Neural progenitor cell (in vitro differentiated cells): ENCODE measurements around the gene VPS8. TPM values are rescaled to one million over a fixed set of nuclear protein-coding genes. Genes with fewer than 3 reads are reported as not detected.

Experiments
- DNase-seq: peaks from one replicate; pipeline ENCODE4 v3.0.0-alpha.2; 2016; ENCODE audit warnings: low spot score
- H2AFZ ChIP-seq: fragments of 200-600 bp; sonication (generic); replicated peaks from 2 replicates; pipeline ENCODE4 v1.6.1; 2016; ENCODE audit warnings: antibody characterized with exemption
- H3F3A ChIP-seq: fragments of 200-600 bp; sonication (generic); 2 replicates; pipeline ENCODE4 v1.6.1; 2016; ENCODE audit warnings: antibody characterized with exemption, low read depth
- H3K27ac ChIP-seq: fragments of 200-600 bp; sonication (generic); 2 replicates; pipeline ENCODE4 v1.5.1; 2016; ENCODE audit warnings: mild to moderate bottlenecking
- H3K27me3 ChIP-seq: fragments of 200-600 bp; sonication (generic); 2 replicates; pipeline ENCODE4 v1.6.1; 2016; ENCODE audit warnings: mild to moderate bottlenecking, moderate library complexity
- H3K36me3 ChIP-seq: fragments of 200-600 bp; sonication (generic); 2 replicates; pipeline ENCODE4 v1.5.1; 2016
- H3K4me1 ChIP-seq: fragments of 200-600 bp; sonication (generic); 2 replicates; pipeline ENCODE4 v1.6.1; 2016; ENCODE audit warnings: mixed run types
- H3K4me2 ChIP-seq: fragments of 200-600 bp; sonication (generic); 2 replicates; pipeline ENCODE4 v1.6.1; 2016
- H3K4me3 ChIP-seq: fragments of 200-600 bp; sonication (generic); 2 replicates; pipeline ENCODE4 v1.5.1; 2016
- H3K79me2 ChIP-seq: fragments of 200-600 bp; sonication (generic); 2 replicates; pipeline ENCODE4 v1.6.1; 2016; ENCODE audit warnings: low read depth
- H3K9ac ChIP-seq: fragments of 200-600 bp; sonication (generic); 2 replicates; pipeline ENCODE4 v1.6.1; 2016
- H3K9me3 ChIP-seq: fragments of 200-600 bp; sonication (generic); 2 replicates; pipeline ENCODE4 v1.5.1; 2016; ENCODE audit warnings: low read depth
- H4K20me1 ChIP-seq: fragments of 200-600 bp; sonication (generic); 2 replicates; pipeline ENCODE4 v1.6.1; 2016; ENCODE audit warnings: low read depth
- H3K27ac Mint-ChIP-seq: 3 replicates; pipeline ENCODE4 v1.8.0; 2021; ENCODE audit warnings: mixed read lengths
- H3K27me3 Mint-ChIP-seq: 2 replicates; pipeline ENCODE4 v1.8.0; 2022; ENCODE audit warnings: low read depth, mild to moderate bottlenecking, inconsistent platforms, moderate library complexity, mixed read lengths; ENCODE audit not compliant: insufficient read depth
- H3K36me3 Mint-ChIP-seq: 3 replicates; pipeline ENCODE4 v1.8.0; 2021; ENCODE audit warnings: mixed read lengths
- H3K4me1 Mint-ChIP-seq: 3 replicates; pipeline ENCODE4 v1.8.0; 2021; ENCODE audit warnings: mixed read lengths
- H3K4me3 Mint-ChIP-seq: 3 replicates; pipeline ENCODE4 v1.8.0; 2021; ENCODE audit warnings: mild to moderate bottlenecking, moderate library complexity, mixed read lengths
- H3K9me3 Mint-ChIP-seq: 3 replicates; pipeline ENCODE4 v1.8.0; 2020; ENCODE audit warnings: mixed read lengths
- CTCF ChIP-seq: fragments of 200-600 bp; sonication (generic); IDR thresholded peaks from 2 replicates; pipeline ENCODE4 v1.5.1; 2017; ENCODE audit warnings: antibody characterized with exemption, mild to moderate bottlenecking
- EZH2 ChIP-seq: fragments of 200-600 bp; sonication (generic); IDR thresholded peaks from 2 replicates; pipeline ENCODE4 v1.6.1; 2017; ENCODE audit warnings: antibody characterized with exemption, mild to moderate bottlenecking, moderate library complexity
- EZH2phosphoT487 ChIP-seq: fragments of 200-600 bp; sonication (generic); IDR thresholded peaks from 2 replicates; pipeline ENCODE4 v1.6.1; 2017; ENCODE audit warnings: antibody characterized with exemption
- total RNA-seq: library from RNA; depleted of rRNA; stranded (reverse); fragments of >200 nt; gene quantifications from 2 replicates; pipeline ENCODE4 v1.2.3, GENCODE V29; 2015; ENCODE audit warnings: low replicate concordance

The VPS8 gene
- total RNA-seq, 1 donor from 2014 or later: 93.1 TPM

DNA sequence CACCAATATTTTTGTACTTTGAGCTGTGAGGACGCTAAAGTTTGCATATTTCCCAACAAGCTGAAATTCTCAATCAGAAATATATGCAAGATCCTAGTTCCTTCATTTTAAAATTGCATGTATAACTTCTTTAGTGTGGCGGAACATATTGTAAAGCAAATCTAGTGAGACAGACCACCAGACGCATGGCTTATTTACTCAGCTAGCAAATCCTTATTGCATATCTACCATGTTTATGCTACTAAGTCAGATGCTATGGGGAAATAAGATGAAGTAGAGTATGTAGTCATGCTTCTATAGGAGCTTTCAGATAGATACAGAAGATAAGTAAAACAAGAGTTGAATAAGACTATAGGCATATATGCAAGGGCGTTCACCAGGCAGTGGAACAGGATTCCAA, 278.8 kb downstream of the VPS8 start:
- no peak overlapping the region for H2AFZ ChIP-seq
- no peaks in the 10 kb centered on the region for H3K79me2 ChIP-seq
- no peaks in the 10 kb centered on the region for H3K9me3 Mint-ChIP-seq

DNA sequence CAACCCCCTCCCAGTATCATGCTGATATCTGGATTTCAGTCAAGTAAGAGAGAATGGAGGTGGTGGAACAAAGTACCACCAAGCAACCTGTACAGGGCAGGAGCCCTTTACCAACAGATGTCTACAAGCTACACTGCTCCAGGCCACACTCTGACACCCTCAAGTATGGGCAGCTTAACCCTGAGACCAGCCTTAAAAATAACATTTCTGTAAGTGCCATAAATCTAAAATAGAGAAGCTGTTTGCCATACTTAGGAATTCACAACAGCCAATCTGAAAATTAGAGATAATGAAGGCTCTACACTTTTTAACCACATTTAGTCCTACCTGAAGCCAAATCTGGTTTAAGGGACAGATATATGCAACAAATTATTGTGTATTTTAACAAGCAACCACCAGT, 281.1 kb downstream of the VPS8 start:
- H3K9ac ChIP-seq: no peak overlapping the region
- Mint-ChIP-seq H3K9me3 (no peaks in the 10 kb centered on the region), H3K36me3 (no peaks in the 10 kb centered on the region), H3K4me1 (peaks cover 10% of the 10 kb centered on the region), H3K27ac (no peak overlapping the region), H3K4me3 (no peak overlapping the region), H3K27me3 (no peaks in the 10 kb centered on the region)
- H3K36me3 ChIP-seq: no peaks in the 10 kb centered on the region
- H3F3A ChIP-seq: no peaks in the 10 kb centered on the region
- TF ChIP-seq CTCF (no peak), EZH2phosphoT487 (no peak), EZH2 (no peak)
- H3K4me1 ChIP-seq: no peaks in the 10 kb centered on the region
- H4K20me1 ChIP-seq: no peaks in the 10 kb centered on the region
- no peaks in the 10 kb centered on the region for H3K9me3 ChIP-seq
- no peak overlapping the region for H2AFZ ChIP-seq
- H3K27ac ChIP-seq: no peak overlapping the region
- H3K79me2 ChIP-seq: no peaks in the 10 kb centered on the region
- DNase-seq: no peak
- H3K27me3 ChIP-seq: no peaks in the 10 kb centered on the region
- no peak overlapping the region for H3K4me2 ChIP-seq
- H3K4me3 ChIP-seq: no peak overlapping the region

More for the DNA sequence above, 278.8 kb downstream of the VPS8 start:
- no peak for TF ChIP-seq EZH2
- no peak for TF ChIP-seq EZH2phosphoT487
- TF ChIP-seq CTCF: no peak
- Mint-ChIP-seq H3K27me3 (no peaks in the 10 kb centered on the region), H3K36me3 (no peaks in the 10 kb centered on the region), H3K4me1 (peaks cover 10% of the 10 kb centered on the region), H3K4me3 (no peak overlapping the region), H3K27ac (no peak overlapping the region)
- H3K4me1 ChIP-seq: no peaks in the 10 kb centered on the region
- no peak overlapping the region for H3K4me2 ChIP-seq
- no peaks in the 10 kb centered on the region for H3K27me3 ChIP-seq
- DNase-seq: no peak
- no peaks in the 10 kb centered on the region for H3K36me3 ChIP-seq
- H3K9ac ChIP-seq: no peak overlapping the region
- H3K4me3 ChIP-seq: no peak overlapping the region
- no peaks in the 10 kb centered on the region for H3F3A ChIP-seq
- H3K9me3 ChIP-seq: no peaks in the 10 kb centered on the region
- H3K27ac ChIP-seq: no peak overlapping the region
- H4K20me1 ChIP-seq: no peaks in the 10 kb centered on the region

DNA sequence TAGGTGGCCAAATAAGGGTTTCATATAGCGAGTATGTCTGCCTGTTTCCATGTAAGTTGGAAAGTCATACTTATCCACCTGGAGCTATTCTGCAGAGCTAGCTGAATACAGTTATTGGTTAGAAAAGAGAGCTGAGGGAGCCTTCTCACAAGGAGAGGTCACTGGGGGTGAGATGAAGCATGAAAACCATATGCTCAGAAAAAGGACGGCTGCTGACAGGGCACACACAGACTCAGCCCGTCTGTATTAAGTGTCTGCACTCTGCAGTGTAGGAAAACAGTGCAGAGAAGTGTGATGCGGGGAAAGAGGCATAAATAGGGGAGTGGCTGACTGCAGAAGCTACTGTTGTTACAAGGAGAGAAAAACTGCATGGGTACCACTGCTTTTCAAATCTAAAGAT, 282.7 kb downstream of the VPS8 start:
- no peak for DNase-seq
- H3K27me3 ChIP-seq: no peaks in the 10 kb centered on the region
- no peaks in the 10 kb centered on the region for H3K79me2 ChIP-seq
- H3K4me2 ChIP-seq: no peak overlapping the region
- Mint-ChIP-seq H3K27ac (no peak overlapping the region), H3K9me3 (no peaks in the 10 kb centered on the region), H3K27me3 (no peaks in the 10 kb centered on the region), H3K4me1 (peaks cover 10% of the 10 kb centered on the region), H3K4me3 (no peak overlapping the region), H3K36me3 (no peaks in the 10 kb centered on the region)
- no peaks in the 10 kb centered on the region for H3F3A ChIP-seq
- no peaks in the 10 kb centered on the region for H3K36me3 ChIP-seq
- TF ChIP-seq EZH2phosphoT487 (no peak), EZH2 (no peak)
- no peaks in the 10 kb centered on the region for H3K9me3 ChIP-seq
- no peak overlapping the region for H2AFZ ChIP-seq
- no peak overlapping the region for H3K9ac ChIP-seq
- no peak overlapping the region for H3K4me3 ChIP-seq
- no peaks in the 10 kb centered on the region for H3K4me1 ChIP-seq
- H3K27ac ChIP-seq: no peak overlapping the region
- H4K20me1 ChIP-seq: no peaks in the 10 kb centered on the region

Other genes starting within 250 kb of the VPS8 start
- 73.9 and 88.1 TPM in 2 replicates for gene MAGEF1, start 100.1 kb upstream of the VPS8 start, total RNA-seq